LNCaP clone FGC (cell line): ENCODE results near the gene ASPDH.

Experiments
- DNase-seq: peaks from one replicate; pipeline ENCODE4 v3.0.0-alpha.2; 2011; ENCODE audit warnings: low read depth
- H3K4me3 ChIP-seq: 2 replicates; pipeline ENCODE4 v1.5.1; 2011; ENCODE audit warnings: mild to moderate bottlenecking, low read depth, low read length, control low read depth
- TF ChIP-seq, protein P1 (sequence below): IDR thresholded peaks from 2 replicates; pipeline ENCODE4 v1.5.1; 2012; ENCODE audit warnings: mild to moderate bottlenecking; ENCODE audit not compliant: control insufficient read depth, insufficient read depth; ENCODE audit errors: extremely low read depth

Gene ASPDH

DNA sequence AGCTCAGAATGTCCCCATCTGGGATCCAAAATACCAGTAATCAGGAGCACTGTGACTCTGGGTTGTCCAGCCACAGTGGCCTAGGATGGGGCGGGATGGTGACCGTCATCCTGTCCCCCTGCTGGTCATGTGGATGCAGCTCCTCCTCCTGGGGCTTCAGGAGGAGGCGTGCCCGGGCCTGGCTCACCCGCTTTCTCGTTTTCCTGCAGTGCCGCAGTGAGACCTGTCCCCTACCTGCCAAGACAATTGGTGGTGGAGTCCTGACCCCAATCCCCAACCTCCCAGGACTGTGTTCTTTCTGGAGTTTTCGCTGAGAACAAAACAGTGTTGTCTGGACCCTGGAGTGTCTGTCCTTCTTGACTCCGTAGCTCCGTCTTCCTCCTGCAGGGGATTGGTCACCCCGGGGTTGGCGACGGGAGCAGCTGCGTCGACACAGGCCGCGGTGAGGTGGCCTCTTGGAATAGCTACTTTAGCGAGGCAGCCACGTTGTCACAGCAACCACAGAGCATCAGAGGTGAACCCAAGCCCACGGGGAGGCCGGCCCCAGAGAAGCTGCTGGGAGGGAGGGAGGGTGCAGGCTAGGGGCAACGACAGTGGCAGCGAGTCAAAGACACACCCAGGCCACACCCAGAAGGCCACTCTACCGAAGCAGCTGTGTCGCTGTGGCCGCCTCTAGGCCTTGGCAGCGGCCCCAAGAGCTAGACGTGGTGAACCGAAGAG is 47.6 kb downstream of the ASPDH start:
- no peak for DNase-seq
- TF ChIP-seq, protein P1, sequence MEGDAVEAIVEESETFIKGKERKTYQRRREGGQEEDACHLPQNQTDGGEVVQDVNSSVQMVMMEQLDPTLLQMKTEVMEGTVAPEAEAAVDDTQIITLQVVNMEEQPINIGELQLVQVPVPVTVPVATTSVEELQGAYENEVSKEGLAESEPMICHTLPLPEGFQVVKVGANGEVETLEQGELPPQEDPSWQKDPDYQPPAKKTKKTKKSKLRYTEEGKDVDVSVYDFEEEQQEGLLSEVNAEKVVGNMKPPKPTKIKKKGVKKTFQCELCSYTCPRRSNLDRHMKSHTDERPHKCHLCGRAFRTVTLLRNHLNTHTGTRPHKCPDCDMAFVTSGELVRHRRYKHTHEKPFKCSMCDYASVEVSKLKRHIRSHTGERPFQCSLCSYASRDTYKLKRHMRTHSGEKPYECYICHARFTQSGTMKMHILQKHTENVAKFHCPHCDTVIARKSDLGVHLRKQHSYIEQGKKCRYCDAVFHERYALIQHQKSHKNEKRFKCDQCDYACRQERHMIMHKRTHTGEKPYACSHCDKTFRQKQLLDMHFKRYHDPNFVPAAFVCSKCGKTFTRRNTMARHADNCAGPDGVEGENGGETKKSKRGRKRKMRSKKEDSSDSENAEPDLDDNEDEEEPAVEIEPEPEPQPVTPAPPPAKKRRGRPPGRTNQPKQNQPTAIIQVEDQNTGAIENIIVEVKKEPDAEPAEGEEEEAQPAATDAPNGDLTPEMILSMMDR, result no peak

DNA sequence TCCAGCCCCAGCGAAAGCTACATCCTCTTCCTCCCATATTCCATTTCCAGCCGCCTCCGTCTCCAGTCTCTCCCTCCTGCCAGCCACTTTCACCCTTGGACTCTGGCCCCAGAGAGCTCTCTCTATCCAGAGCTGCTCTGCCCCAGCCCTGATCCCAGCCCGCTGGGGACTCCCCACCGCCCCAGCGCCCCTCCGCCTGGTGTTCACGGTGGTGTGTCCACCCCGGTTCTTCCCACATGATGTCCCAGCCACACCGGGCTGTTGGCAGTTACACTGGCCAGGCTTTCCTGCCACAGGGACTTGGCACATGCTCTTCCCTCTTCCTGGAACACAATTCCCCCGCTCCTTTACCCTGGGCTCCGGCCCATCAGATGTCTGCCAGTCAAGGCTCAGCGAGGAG is 48.7 kb downstream of the ASPDH start:
- TF ChIP-seq, protein P1, result no peak
- no peak for DNase-seq

More for the DNA sequence above, 47.6 kb downstream of the ASPDH start:
- H3K4me3 ChIP-seq, result no peak overlapping the region

DNA sequence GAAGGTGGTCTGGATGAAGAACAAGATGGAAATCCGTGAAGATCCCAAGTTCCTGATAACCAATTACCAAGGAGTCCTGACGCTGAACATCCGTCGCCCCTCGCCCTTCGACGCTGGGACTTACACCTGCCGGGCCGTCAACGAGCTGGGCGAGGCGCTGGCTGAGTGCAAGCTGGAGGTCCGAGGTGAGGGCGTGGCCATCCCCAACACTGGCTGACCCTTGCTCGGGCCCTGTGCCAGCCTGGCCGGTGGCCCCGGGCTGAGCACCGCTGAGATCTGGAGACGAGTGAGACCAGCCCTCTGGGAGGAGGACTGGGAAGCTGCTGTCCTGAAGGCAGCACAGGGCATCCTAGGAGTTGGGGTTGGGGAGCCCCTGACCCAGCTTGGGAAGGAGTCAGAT is 49.4 kb downstream of the ASPDH start:
- no peak overlapping the region for H3K4me3 ChIP-seq
- no peak for DNase-seq

More for the DNA sequence above, 48.7 kb downstream of the ASPDH start:
- no peak overlapping the region for H3K4me3 ChIP-seq

DNA sequence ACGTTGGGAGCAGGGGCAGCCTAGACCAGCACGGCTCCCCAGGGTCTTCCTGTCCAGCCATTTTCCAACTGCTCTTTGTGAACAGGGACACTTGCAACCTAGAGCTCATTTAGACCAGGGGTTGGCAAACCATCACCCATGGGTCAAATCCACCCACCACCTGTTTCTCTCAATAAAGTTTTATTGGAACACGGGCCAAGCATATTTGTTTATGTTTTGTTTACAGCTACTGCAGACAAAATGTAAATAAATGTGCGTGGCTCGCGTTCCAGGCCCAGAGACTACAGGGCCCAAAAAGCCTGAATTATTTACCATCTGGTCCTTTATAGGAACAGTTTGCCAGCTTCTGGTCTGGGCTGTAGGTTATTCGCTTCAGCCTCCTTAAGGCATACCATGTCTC is 50.7 kb downstream of the ASPDH start:
- no peak overlapping the region for H3K4me3 ChIP-seq
- TF ChIP-seq, protein P1, result no peak

More for the DNA sequence above, 49.4 kb downstream of the ASPDH start:
- TF ChIP-seq, protein P1, result no peak

More for the DNA sequence above, 50.7 kb downstream of the ASPDH start:
- DNase-seq, result no peak
